Small intestine (tissue), 7 donors: Measurements from ENCODE around the gene ZNF664. TPM values are rescaled to one million over a fixed set of nuclear protein-coding genes. Genes with fewer than 3 reads are reported as not detected.

Experiments used
- DNase-seq, 2 donors: peaks; one replicate each; pipeline versions ENCODE4 v3.0.0 to v3.0.0-alpha.2; 2013
- FAIRE-seq: peaks from 2 replicates; lab custom pipeline; 2012; peaks lifted over from hg19 to GRCh38; lab: Jason Lieb, UNC
- H3K27ac ChIP-seq, 3 donors: one replicate each; pipeline ENCODE4 v1.5.1; 2013; ENCODE audit warnings: low read length in 2 of 3, mild to moderate bottlenecking in 2 of 3, control low read depth in 1 of 3, inconsistent platforms in 1 of 3, low read depth in 1 of 3, moderate library complexity in 1 of 3
- H3K27me3 ChIP-seq, 3 donors: one replicate each; pipeline ENCODE4 v1.6.1; 2013; ENCODE audit warnings: low read length in 3 of 3, inconsistent platforms in 1 of 3; ENCODE audit not compliant: control insufficient read depth in 3 of 3, insufficient read depth in 3 of 3
- H3K36me3 ChIP-seq, 3 donors: one replicate each; pipeline ENCODE4 v1.6.1; 2013; ENCODE audit warnings: low read length in 3 of 3, inconsistent platforms in 1 of 3, low read depth in 1 of 3, mild to moderate bottlenecking in 1 of 3, moderate library complexity in 1 of 3; ENCODE audit not compliant: control insufficient read depth in 3 of 3, insufficient read depth in 2 of 3
- H3K4me1 ChIP-seq, 3 donors: one replicate each; pipeline ENCODE4 v1.6.1; 2013; ENCODE audit warnings: low read length in 2 of 3, inconsistent platforms in 1 of 3, low read depth in 1 of 3, mild to moderate bottlenecking in 1 of 3, moderate library complexity in 1 of 3; ENCODE audit not compliant: control insufficient read depth in 3 of 3, insufficient read depth in 2 of 3
- H3K4me3 ChIP-seq, 3 donors: one replicate each; pipeline ENCODE4 v1.5.1; 2013; ENCODE audit warnings: low read length in 3 of 3, control low read depth in 1 of 3, inconsistent platforms in 1 of 3, low read depth in 1 of 3, mild to moderate bottlenecking in 1 of 3, moderate library complexity in 1 of 3
- H3K9me3 ChIP-seq, 2 donors: one replicate each; pipeline ENCODE4 v1.6.1; 2013; ENCODE audit warnings: low read depth in 1 of 2, low read length in 1 of 2; ENCODE audit not compliant: control insufficient read depth in 2 of 2, insufficient read depth in 1 of 2
- WGBS, 3 donors: extraction: QIAGEN DNeasy Blood & Tissue Kit; methylation state at CpG; one replicate each; pipeline ENCODE4 v1.1.7; 2013; 5-methylcytosine and 5-hydroxymethylcytosine counted together
- polyA plus RNA-seq, 4 donors: library from polyadenylated mRNA; stranded (reverse) in 3 of 4; unstranded in 1 of 4; fragments of 200-250 nt in 3 of 4; fragments of 120-200 nt in 1 of 4; gene quantifications; one replicate each; pipeline versions ENCODE4 v1.2.1 to v1.2.3, GENCODE V29; 2013
- donor health status: healthy with polysubstance abuse.
- donor health status: control.
- donor health status: control.
- donor health status: Bipolar disorder and iron deficiency.
- donor health status: healthy.

ZNF664 gene
- polyA plus RNA-seq, 4 donors = 59.9 to 147 (median 92.4) TPM

DNA sequence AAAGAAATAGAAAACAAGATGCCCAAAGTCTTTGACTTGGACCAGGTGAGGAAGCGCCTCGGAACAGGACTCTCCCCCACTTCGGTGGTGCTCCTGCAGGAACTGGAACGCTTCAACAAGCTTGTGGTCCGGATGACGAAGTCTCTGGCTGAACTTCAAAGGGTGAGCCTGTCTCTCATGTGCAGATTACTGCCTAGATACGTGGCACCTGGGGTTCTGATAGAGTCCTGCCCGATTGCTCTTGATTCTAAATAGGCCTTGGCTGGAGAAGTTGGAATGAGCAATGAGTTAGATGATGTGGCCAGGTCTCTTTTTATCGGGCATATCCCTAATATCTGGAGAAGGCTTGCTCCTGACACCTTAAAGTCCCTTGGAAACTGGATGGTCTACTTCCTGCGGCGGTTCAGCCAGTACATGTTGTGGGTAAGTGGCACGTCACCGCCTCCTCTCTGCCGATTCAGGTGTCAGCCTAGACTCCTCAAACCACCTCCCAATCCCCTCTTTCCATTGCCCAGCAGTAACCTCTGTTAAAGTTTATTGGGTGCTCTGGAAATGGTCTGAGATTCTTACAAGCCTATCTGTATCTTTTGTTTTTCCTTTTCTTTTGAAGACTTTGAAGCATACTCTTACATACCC lies 41.2 kb upstream of the ZNF664 start:
- FAIRE-seq (no peak), DNase-seq (no peak)
- Histone ChIP-seq H3K36me3 (peaks cover 0 to 19% (median 0%) of the 10 kb centered on the region in 3 donors), H3K9me3 (no peaks in the 10 kb centered on the region), H3K27ac (no peak overlapping the region), H3K27me3 (no peaks in the 10 kb centered on the region), H3K4me1 (no peaks in the 10 kb centered on the region), H3K4me3 (no peak overlapping the region)
- 69 to 85% (median 76%) methylated on average over 14 of the region's 14 CpGs for WGBS, 3 donors

DNA sequence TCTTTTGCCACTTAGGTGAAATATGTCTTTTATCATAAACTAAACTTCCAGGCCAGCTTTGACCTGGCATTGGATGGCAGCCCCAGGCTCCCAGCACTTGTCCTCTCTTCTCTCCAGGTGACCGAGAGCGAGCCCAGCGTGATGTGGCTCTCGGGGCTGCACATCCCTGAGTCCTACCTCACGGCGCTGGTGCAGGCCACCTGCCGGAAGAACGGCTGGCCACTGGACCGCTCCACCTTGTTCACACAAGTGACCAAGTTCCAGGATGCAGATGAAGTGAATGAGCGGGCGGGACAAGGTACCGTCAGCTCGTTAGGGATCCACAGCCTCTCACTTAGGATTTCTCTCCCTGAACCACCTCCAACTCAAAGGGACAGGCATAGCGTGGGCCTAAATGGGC lies 39.8 kb upstream of the ZNF664 start:
- no peak for FAIRE-seq

DNA sequence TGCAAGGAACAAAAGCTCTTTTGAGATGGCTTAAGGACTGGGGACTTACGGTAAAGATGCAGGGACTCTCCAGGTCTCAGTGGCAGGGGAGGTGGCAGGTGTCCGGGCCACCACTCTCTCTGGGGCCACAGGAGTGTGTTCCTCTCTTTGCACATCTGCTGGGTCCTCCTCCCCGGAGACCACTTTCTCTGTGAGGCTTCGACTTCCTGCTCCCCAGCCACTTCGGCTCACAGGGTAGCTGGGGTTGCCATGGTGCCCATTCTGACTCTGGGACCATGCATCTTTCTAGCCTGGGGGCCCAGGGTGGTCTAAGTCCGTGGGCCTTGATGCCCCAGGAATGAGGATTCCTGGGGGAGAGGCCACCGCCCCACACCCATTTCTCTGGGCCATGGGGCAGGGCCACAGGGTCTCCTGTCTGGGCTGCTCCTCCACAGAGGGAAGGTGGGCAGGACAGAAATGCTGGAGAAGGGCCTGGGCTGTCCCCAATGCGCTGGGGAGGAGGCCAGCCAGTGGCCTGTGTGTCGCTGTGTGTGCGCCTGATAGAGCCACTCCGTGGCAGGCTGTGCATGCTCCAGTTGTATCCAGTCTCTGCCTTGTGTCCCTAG lies 38.9 kb upstream of the ZNF664 start:
- Histone ChIP-seq H3K36me3 (peaks cover 0 to 34% (median 0%) of the 10 kb centered on the region in 3 donors), H3K4me1 (no peaks in the 10 kb centered on the region), H3K27ac (no peak overlapping the region), H3K27me3 (no peaks in the 10 kb centered on the region), H3K9me3 (no peaks in the 10 kb centered on the region), H3K4me3 (no peak overlapping the region)
- DNase-seq (no peak), FAIRE-seq (no peak)
- WGBS, 3 donors = 82 to 85% (median 84%) methylated on average over 11 of the region's 11 CpGs

More for the DNA sequence above, 39.8 kb upstream of the ZNF664 start:
- no peak for DNase-seq
- H3K36me3 ChIP-seq = peaks cover 0 to 28% (median 0%) of the 10 kb centered on the region in 3 donors
- no peaks in the 10 kb centered on the region for H3K4me1 ChIP-seq
- H3K4me3 ChIP-seq = no peak overlapping the region
- no peaks in the 10 kb centered on the region for H3K9me3 ChIP-seq
- WGBS, 3 donors = 89 to 90% (median 90%) methylated on average over 14 of the region's 14 CpGs
- H3K27me3 ChIP-seq = no peaks in the 10 kb centered on the region
- H3K27ac ChIP-seq = no peak overlapping the region

DNA sequence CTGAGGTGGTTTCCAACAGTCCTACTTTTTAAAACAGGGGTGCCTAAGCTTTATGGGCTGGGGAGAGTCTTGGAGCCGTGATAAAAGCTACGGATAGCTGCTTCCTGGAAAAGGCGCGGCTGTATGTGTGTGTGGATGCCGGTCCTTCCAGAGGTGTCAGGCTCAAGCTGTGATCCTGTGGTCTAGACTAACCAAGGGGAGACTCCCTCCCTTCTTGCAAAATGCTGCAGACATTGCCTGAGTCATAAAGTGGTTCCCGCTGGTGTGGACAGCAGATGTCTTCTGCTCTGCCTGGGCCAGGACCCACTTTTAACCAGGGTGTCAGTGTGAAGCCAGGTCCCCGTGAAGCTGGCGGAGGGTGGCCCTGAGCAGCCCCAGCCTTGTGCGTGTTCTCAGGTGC lies 38.2 kb upstream of the ZNF664 start:
- FAIRE-seq = no peak
- H3K27ac ChIP-seq = no peak overlapping the region
- peaks cover 0 to 36% (median 0%) of the 10 kb centered on the region in 3 donors for H3K36me3 ChIP-seq
- WGBS, 3 donors = 37 to 75% (median 52%) methylated on average over 9 of the region's 9 CpGs
- no peaks in the 10 kb centered on the region for H3K27me3 ChIP-seq
- H3K4me3 ChIP-seq = no peak overlapping the region
- H3K4me1 ChIP-seq = no peaks in the 10 kb centered on the region
- no peak for DNase-seq
- no peaks in the 10 kb centered on the region for H3K9me3 ChIP-seq

DNA sequence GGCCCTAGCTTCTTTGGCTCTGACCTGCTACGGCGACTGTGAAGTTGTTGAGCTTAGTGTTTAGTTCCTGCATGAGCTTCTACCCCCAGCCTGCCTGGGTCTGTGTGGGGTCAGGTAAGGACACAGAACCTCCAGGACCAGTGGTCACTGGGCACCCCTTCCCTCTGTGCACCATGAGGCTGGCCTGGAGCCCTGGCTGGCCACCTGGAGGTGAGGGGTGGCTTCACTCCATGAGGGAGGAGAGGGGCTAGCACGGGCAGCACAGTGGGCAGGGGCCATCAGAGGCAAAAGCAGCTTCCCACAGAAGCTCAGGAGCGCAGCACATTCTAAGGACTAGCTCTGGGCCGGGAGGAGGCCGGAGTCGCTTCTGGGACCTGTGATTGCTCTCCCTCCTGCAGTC lies 37.1 kb upstream of the ZNF664 start:
- Histone ChIP-seq H3K4me1 (no peaks in the 10 kb centered on the region), H3K27me3 (no peaks in the 10 kb centered on the region), H3K4me3 (no peak overlapping the region), H3K36me3 (peaks cover 0 to 46% (median 0%) of the 10 kb centered on the region in 3 donors), H3K9me3 (no peaks in the 10 kb centered on the region), H3K27ac (no peak overlapping the region)
- no peak for FAIRE-seq
- DNase-seq = no peak
- 90 to 93% (median 91%) methylated on average over 7 of the region's 7 CpGs for WGBS, 3 donors

DNA sequence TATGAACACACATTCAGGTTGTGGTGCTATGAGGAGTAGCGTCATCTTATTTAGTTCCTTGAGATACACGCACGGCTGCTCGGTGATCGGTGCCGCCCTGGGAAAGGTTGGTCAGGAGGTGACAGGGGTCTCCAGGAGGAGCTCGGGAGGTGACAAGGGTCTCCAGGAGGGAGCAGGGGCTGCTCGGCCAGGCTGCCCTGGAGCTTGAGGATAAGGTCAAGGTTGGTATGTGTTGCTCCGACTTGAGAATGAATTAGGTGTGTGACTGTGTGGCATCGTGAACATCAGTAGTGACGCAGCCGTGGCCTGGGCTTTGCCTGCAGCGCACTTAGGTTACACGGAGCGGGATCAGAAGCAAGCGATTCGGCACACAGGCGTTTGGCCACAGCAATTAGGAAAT lies 36.5 kb upstream of the ZNF664 start:
- Histone ChIP-seq H3K27ac (no peak overlapping the region), H3K4me1 (no peaks in the 10 kb centered on the region), H3K27me3 (no peaks in the 10 kb centered on the region), H3K9me3 (peaks cover 0 to under 1% of the 10 kb centered on the region in 2 donors), H3K4me3 (no peak overlapping the region), H3K36me3 (peaks cover 0 to 51% (median 0%) of the 10 kb centered on the region in 3 donors)
- 96 to 98% (median 98%) methylated on average over 18 of the region's 18 CpGs for WGBS, 3 donors
- DNase-seq (no peak), FAIRE-seq (no peak)

DNA sequence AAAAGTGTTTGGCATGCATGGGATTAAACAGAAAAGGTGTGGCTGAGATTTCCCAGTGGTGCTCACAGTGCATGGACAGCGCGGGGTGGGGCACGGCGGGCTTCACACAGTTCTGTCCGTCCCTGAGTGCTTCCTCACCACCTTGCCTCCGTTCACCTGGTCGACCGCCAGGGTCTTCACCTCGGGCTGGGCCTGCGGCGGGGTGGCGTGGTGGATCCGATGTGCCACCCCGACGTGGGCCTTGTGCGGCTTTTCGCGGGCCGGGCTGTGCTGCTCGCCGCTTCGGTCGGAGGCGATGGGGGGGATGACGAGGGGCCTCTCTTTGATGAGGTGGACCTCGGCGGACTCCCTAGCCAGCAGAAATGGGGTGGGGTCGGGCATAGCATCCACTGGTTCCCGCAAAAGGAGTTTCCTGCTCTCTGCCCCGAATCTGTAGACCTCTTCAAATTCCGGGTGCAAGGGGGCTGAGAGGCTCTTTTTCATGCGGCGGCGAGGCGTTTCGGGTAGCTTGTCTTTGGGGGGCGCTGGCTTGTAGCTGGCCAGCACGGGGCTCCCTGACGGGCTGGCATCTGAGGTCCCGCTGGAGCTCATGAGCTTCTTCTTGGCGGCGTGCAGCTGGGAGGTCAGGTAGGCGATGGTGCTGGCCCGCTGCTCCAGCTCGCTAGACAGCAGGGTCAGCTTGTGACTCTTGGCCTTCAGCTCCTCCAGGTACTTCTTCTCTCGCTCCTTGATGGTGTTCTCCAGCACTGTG lies 35.9 kb upstream of the ZNF664 start:
- Histone ChIP-seq H3K27ac (peak overlapping the region in 2 of 3 donors; percentile 18 to 41), H3K27me3 (no peaks in the 10 kb centered on the region), H3K4me1 (no peaks in the 10 kb centered on the region), H3K4me3 (no peak overlapping the region), H3K9me3 (peaks cover 0 to 7% of the 10 kb centered on the region in 2 donors), H3K36me3 (peaks cover 2 to 57% (median 6%) of the 10 kb centered on the region in 3 donors)
- DNase-seq (no peak), FAIRE-seq (no peak)
- WGBS, 3 donors = 94 to 97% (median 95%) methylated on average over 44 to 46 of the region's 46 CpGs

DNA sequence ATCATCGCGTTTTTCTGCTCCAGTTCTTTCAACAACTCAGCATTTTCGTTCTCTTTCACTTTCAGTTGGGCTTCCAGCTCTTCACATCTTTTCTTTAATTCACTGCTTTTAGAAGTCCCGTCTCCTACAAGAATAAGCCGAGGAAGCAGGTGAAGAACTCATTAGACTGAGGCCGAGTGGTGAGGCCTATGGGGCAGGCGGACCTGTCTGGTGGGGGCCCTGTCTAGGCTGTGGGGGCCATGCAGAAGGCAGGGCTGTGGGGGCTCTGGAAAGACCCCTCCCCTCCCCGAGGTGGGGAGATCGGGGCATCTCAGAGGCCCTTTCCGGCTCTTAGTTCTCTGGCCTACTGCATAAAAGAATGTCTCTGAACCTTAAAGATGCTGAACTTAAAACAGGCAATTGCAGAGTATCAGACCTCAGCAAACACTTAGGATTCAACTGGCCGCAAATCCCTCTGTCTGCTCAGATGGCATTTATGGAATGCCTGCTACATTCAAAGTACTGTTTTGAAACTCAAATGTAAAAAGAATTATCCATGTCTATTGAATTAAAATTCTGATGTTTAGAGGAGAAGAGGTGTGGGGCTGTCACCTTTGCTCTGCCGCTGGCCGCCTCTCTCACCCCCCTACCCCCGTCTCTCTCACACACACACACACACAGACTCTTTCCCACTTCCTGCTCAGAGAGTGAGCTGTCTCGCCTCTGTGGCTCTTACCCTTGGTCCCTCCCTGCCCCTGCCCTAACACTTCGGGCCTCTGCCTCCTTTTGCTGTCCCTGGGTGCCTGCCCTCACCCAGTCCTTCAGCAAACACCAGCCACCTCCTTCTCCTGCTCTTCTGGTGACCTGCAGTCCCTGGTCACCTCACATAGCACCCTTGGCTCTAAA lies 35.1 kb upstream of the ZNF664 start:
- Histone ChIP-seq H3K4me1 (no peaks in the 10 kb centered on the region), H3K36me3 (peaks cover 6 to 64% (median 9%) of the 10 kb centered on the region in 3 donors), H3K9me3 (peaks cover 0 to 8% of the 10 kb centered on the region in 2 donors), H3K27me3 (no peaks in the 10 kb centered on the region), H3K27ac (peak overlapping the region in 2 of 3 donors; percentile 18 to 61), H3K4me3 (no peak overlapping the region)
- WGBS, 3 donors = 61 to 78% (median 63%) methylated on average over 16 of the region's 16 CpGs
- FAIRE-seq (no peak), DNase-seq (peak in 1 of 2 donors; percentile 35)
